ENCODE measurements around the gene AUTS2.

Gene AUTS2

DNA sequence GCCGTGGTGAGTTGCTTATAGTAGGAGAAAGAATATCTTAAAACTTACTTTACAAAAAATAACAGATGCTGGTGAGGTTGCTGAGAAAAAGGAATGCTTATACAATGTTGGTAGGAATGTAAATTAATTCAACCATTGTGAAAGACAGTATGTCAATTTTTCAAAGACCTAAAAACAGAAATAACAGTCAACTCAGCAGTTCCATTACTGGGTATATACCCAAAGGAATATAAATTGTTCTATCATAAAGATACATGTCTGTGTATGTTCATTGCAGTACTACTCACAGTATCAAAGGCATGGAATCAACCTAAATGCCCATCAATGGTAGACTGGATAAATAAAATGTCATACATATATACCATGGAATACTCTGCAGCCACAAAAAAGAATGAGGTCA lies 420.4 kb downstream of the AUTS2 start:
- DNase-seq: no peak
- H3K27ac ChIP-seq: no peak overlapping the region
- H3K27me3 ChIP-seq: no peaks in the 10 kb centered on the region
- no peak overlapping the region for H3K4me3 ChIP-seq
- H3K4me1 ChIP-seq: no peaks in the 10 kb centered on the region
- H3K36me3 ChIP-seq: no peaks in the 10 kb centered on the region
- H3K9me3 ChIP-seq: no peaks in the 10 kb centered on the region
- intact Hi-C loops (cut with DNase I; ENCODE audit: low total_unique reads): no loop called here
- TF ChIP-seq, protein P1, sequence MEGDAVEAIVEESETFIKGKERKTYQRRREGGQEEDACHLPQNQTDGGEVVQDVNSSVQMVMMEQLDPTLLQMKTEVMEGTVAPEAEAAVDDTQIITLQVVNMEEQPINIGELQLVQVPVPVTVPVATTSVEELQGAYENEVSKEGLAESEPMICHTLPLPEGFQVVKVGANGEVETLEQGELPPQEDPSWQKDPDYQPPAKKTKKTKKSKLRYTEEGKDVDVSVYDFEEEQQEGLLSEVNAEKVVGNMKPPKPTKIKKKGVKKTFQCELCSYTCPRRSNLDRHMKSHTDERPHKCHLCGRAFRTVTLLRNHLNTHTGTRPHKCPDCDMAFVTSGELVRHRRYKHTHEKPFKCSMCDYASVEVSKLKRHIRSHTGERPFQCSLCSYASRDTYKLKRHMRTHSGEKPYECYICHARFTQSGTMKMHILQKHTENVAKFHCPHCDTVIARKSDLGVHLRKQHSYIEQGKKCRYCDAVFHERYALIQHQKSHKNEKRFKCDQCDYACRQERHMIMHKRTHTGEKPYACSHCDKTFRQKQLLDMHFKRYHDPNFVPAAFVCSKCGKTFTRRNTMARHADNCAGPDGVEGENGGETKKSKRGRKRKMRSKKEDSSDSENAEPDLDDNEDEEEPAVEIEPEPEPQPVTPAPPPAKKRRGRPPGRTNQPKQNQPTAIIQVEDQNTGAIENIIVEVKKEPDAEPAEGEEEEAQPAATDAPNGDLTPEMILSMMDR (IDR thresholded peaks at IDR 0.05): no peak

GRCh38 chr7:70027867-70028266 lies 429.6 kb downstream of the AUTS2 start:
- no peak for DNase-seq
- Histone ChIP-seq H3K27ac (no peak overlapping the region), H3K4me3 (no peak overlapping the region), H3K9me3 (no peaks in the 10 kb centered on the region), H3K36me3 (no peaks in the 10 kb centered on the region), H3K27me3 (no peaks in the 10 kb centered on the region), H3K4me1 (no peaks in the 10 kb centered on the region)
- intact Hi-C loops (cut with DNase I; ENCODE audit: low total_unique reads): no loop called here
- TF ChIP-seq, protein P1 (IDR thresholded peaks at IDR 0.05): no peak

- H3K4me3 ChIP-seq: no peak overlapping the region
- H3K9me3 ChIP-seq: no peaks in the 10 kb centered on the region
- no peak overlapping the region for H3K27ac ChIP-seq
- intact Hi-C loops (cut with DNase I; ENCODE audit: low total_unique reads): no loop called here
- DNase-seq: no peak
- H3K4me1 ChIP-seq: no peaks in the 10 kb centered on the region
- no peaks in the 10 kb centered on the region for H3K36me3 ChIP-seq
- H3K27me3 ChIP-seq: no peaks in the 10 kb centered on the region
- TF ChIP-seq, protein P1 (IDR thresholded peaks at IDR 0.05): no peak
Measured at GRCh38 chr7:70028620-70029019, 430.3 kb downstream of the AUTS2 start.

- no peak overlapping the region for H3K4me3 ChIP-seq
- H3K36me3 ChIP-seq: no peaks in the 10 kb centered on the region
- H3K9me3 ChIP-seq: no peaks in the 10 kb centered on the region
- intact Hi-C loops (cut with DNase I; ENCODE audit: low total_unique reads): no loop called here
- no peak overlapping the region for H3K27ac ChIP-seq
- no peaks in the 10 kb centered on the region for H3K4me1 ChIP-seq
- TF ChIP-seq, protein P1 (IDR thresholded peaks at IDR 0.05): no peak
- no peak for DNase-seq
- no peaks in the 10 kb centered on the region for H3K27me3 ChIP-seq
Measured at GRCh38 chr7:70029993-70030392, 431.7 kb downstream of the AUTS2 start.

DNA sequence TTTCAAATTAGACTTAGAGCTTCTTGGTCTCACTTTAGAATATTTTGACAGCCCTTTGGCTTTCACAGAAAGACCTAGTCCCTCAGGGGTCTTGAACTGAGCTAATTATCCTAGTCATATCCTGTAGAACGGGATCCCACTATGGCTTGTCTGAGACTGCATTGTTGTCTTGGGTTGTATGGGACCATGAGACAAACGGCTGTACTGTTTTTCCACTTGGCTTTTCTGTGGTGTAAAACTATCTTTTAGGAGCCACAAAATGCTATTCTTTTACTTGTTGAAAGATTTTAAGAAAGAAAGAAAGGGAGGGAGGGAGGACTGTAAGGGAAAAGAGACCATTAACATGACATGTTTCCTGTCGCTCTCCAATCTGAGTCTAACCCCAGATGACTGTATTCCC lies 432.5 kb downstream of the AUTS2 start:
- Histone ChIP-seq H3K9me3 (no peaks in the 10 kb centered on the region), H3K27ac (no peak overlapping the region), H3K36me3 (no peaks in the 10 kb centered on the region), H3K4me1 (no peaks in the 10 kb centered on the region), H3K4me3 (no peak overlapping the region), H3K27me3 (no peaks in the 10 kb centered on the region)
- no peak for DNase-seq
- intact Hi-C loops (cut with DNase I; ENCODE audit: low total_unique reads): no loop called here
- TF ChIP-seq, protein P1 (IDR thresholded peaks at IDR 0.05): no peak

DNA sequence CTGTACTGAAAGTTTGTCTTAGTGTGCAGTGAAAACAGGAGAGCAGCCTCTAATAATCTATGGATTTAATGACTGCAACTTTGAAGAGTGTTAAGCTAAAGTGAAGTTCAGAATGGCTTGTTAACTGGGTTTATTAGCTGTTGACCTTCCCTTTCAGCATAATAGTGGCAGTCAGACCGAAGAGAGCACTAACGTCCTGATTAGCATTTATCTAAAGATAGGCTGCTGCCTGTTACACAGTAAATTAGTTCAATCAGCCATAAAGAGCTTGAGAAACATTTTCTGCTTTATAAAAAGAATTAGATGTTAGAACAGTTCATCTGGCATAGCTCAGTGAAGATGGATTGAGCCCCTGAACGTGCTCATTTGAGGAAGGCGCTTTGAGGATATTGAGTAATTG lies 433.0 kb downstream of the AUTS2 start:
- H3K27ac ChIP-seq: no peak overlapping the region
- no peaks in the 10 kb centered on the region for H3K27me3 ChIP-seq
- no peaks in the 10 kb centered on the region for H3K36me3 ChIP-seq
- H3K9me3 ChIP-seq: no peaks in the 10 kb centered on the region
- TF ChIP-seq, protein P1 (IDR thresholded peaks at IDR 0.05): no peak
- H3K4me3 ChIP-seq: no peak overlapping the region
- H3K4me1 ChIP-seq: no peaks in the 10 kb centered on the region
- no peak for DNase-seq
- intact Hi-C loops (cut with DNase I; ENCODE audit: low total_unique reads): no loop called here
